HepG2 (cell line): ENCODE data around the gene MIOS. TPM values are rescaled to one million over a fixed set of nuclear protein-coding genes. Genes with fewer than 3 reads are reported as not detected.

Source experiments
- ATAC-seq: fragments of 200-7000 bp; cut with Tn5 transposase; 3 replicates; pipeline ENCODE4 v1.9.1; 2020; ENCODE audit warnings: mild to moderate bottlenecking, moderate library complexity
- BruUV-seq: library from RNA; stranded (reverse); fragments of 400-500 nt; replicated peaks from 2 replicates; lab custom pipeline; 2021; lab: Mats Ljungman, UMichigan
- CTCF ChIA-PET: fragments of 300-600 bp; formaldehyde crosslinking; extraction: SDS; loops from one replicate; lab custom pipeline; 2021; ENCODE audit warnings: low total read pairs, inconsistent platforms, low intra/inter-chr PET ratio; lab: Yijun Ruan, JAX
- POLR2A ChIA-PET: fragments of 350-600 bp; sonication (Branson Sonifier 250); formaldehyde crosslinking; loops from one replicate; lab custom pipeline; 2020; ENCODE audit warnings: antibody characterized with exemption, inconsistent platforms; lab: Yijun Ruan, JAX
- DNase-seq: peaks from one replicate; pipeline ENCODE4 v3.0.0-alpha.2; 2015; ENCODE audit warnings: low spot score
- FAIRE-seq: peaks from 3 replicates; lab custom pipeline; 2011; peaks lifted over from hg19 to GRCh38; lab: Jason Lieb, UNC
- H2AFZ ChIP-seq: one replicate; pipeline ENCODE4 v1.6.1; 2011; ENCODE audit warnings: low read length, inconsistent platforms
- H3K27ac ChIP-seq: fragments of 300-600 bp; 3 replicates; pipeline ENCODE4 v1.8.0; 2011; ENCODE audit warnings: mixed run types, mild to moderate bottlenecking, mixed read lengths, low read length, inconsistent platforms; ENCODE audit not compliant: insufficient read depth; ENCODE audit errors: extremely low read length
- H3K27me3 ChIP-seq, 2 experiments: fragments of 200-600 bp in 1 of 2; 2 replicates in 1 of 2; 3 replicates in 1 of 2; pipeline versions ENCODE4 v1.6.0 to v1.8.0; 2011; ENCODE audit warnings: low read length in 2 of 2, mild to moderate bottlenecking in 2 of 2, moderate library complexity in 2 of 2, inconsistent platforms in 1 of 2; ENCODE audit not compliant: insufficient read depth in 2 of 2, control insufficient read depth in 1 of 2
- H3K36me3 ChIP-seq, 2 experiments: fragments of 200-600 bp in 1 of 2; replicated peaks in 1 of 2; 2 replicates in 1 of 2; 3 replicates in 1 of 2; pipeline versions ENCODE4 v1.5.1 to v1.8.0; 2011; ENCODE audit warnings: low read length in 2 of 2, inconsistent platforms in 1 of 2; ENCODE audit not compliant: insufficient read depth in 2 of 2, control insufficient read depth in 1 of 2
- H3K4me1 ChIP-seq: 2 replicates; pipeline ENCODE4 v1.5.1; 2012; ENCODE audit warnings: low read length, inconsistent platforms; ENCODE audit not compliant: insufficient read depth
- H3K4me2 ChIP-seq: 2 replicates; pipeline ENCODE4 v1.6.0; 2011; ENCODE audit warnings: low read depth, low read length, inconsistent platforms
- H3K4me3 ChIP-seq, 3 experiments: fragments of 200-600 bp in 1 of 3; sonication (generic), shearing (Covaris generic) in 1 of 3; replicated peaks in 1 of 3; 2 replicates each; pipeline ENCODE4 v1.5.1; 2011 to 2016; ENCODE audit warnings: low read length in 3 of 3, inconsistent platforms in 2 of 3, low read depth in 2 of 3, mild to moderate bottlenecking in 2 of 3, control low read depth in 1 of 3, mixed read lengths in 1 of 3; ENCODE audit not compliant: insufficient read depth in 1 of 3
- H3K79me2 ChIP-seq: one replicate; pipeline ENCODE4 v1.6.1; 2011; ENCODE audit warnings: low read length, inconsistent platforms; ENCODE audit not compliant: insufficient read depth
- H3K9ac ChIP-seq: 2 replicates; pipeline ENCODE4 v1.6.0; 2011; ENCODE audit warnings: mild to moderate bottlenecking, low read depth, low read length, inconsistent platforms; ENCODE audit not compliant: insufficient read depth
- H3K9me3 ChIP-seq: 2 replicates; pipeline ENCODE4 v1.5.1; 2012; ENCODE audit warnings: mild to moderate bottlenecking, low read length
- H4K20me1 ChIP-seq: 2 replicates; pipeline ENCODE4 v1.6.0; 2011; ENCODE audit warnings: inconsistent platforms, mild to moderate bottlenecking, low read length, moderate library complexity; ENCODE audit not compliant: insufficient read depth
- CEBPB ChIP-seq: IDR thresholded peaks from 2 replicates; pipeline ENCODE4 v1.6.1; 2011; ENCODE audit warnings: low read depth, low read length, improper control_type of control experiment, borderline replicate concordance
- LRRFIP1 ChIP-seq: sonication (generic); formaldehyde crosslinking; conservative IDR thresholded peaks from 2 replicates; pipeline ENCODE4 v1.4.0; 2020; ENCODE audit warnings: missing genetic modification reagents
- TEAD2 ChIP-seq: sonication (generic); formaldehyde crosslinking; IDR thresholded peaks from 2 replicates; pipeline ENCODE4 v1.9.0; 2021; ENCODE audit warnings: missing genetic modification reagents
- ZNF768 ChIP-seq: sonication (generic); formaldehyde crosslinking; IDR thresholded peaks from 2 replicates; pipeline ENCODE4 v1.4.0; 2020; ENCODE audit warnings: missing genetic modification reagents
- WGBS: methylation state at CpG from one replicate; pipeline ENCODE4 v1.1.6; 2017; ENCODE audit warnings: low lambda C conversion rate; 5-methylcytosine and 5-hydroxymethylcytosine counted together
- in situ Hi-C: cut with HindIII; loops from 2 replicates; pipeline ENCODE4 v1.10.0; 2017; ENCODE audit warnings: low pct_unique_long_range_greater_than_20kb; ENCODE audit not compliant: extremely low pct_ligation_motif_present
- intact Hi-C: fragments of 100-400 bp; cut with micrococcal nuclease; formaldehyde crosslinking; loops from one replicate; pipeline ENCODE4 v1.10.0; 2022; ENCODE audit not compliant: unreplicated experiment
- polyA plus RNA-seq, 8 experiments: library from polyadenylated mRNA; depleted of rRNA in 3 of 8; stranded (reverse) in 7 of 8; unstranded in 1 of 8; fragments of >200 nt; fragmentation: Illumina TruSeq in 4 of 8; extraction: Trizol in 4 of 8; gene quantifications; 2 replicates each; pipeline versions ENCODE4 v1.2.1 to v1.2.3, GENCODE V29; 2011 to 2016; ENCODE audit warnings: low read depth in 4 of 8, missing spikeins in 1 of 8, mixed read lengths in 1 of 8; ENCODE audit not compliant: insufficient read depth in 1 of 8
- total RNA-seq, 5 experiments: library from RNA; depleted of rRNA; stranded (reverse); fragments of >200 nt; fragmentation: Illumina TruSeq; extraction: Trizol; gene quantifications; 2 replicates each; pipeline ENCODE4 v1.2.3, GENCODE V29; 2016; ENCODE audit warnings: low read depth in 1 of 5

The MIOS gene
- total and polyA plus RNA-seq, 2 of the 13 experiments (the other 11 are each of a cell fraction or from before 2014, with no cell fraction given): 15.2 to 33.5 TPM

- in situ Hi-C loops: no loop called here
- CTCF ChIA-PET: no interaction called here
Observed at GRCh38 chr7:7620236-7620635, 53.6 kb downstream of the MIOS start.

GRCh38 chr7:7620644-7621210 lies 54.0 kb downstream of the MIOS start:
- intact Hi-C loops: no loop called here
- H3K9ac ChIP-seq: no peak overlapping the region
- TF ChIP-seq LRRFIP1 (CRISPR knock-in tag): no peak
- TF ChIP-seq ZNF768 (CRISPR knock-in tag): no peak
- CTCF ChIA-PET: no interaction called here
- no peak overlapping the region for H3K27ac ChIP-seq
- no peak for FAIRE-seq
- H4K20me1 ChIP-seq: no peaks in the 10 kb centered on the region
- POLR2A ChIA-PET: no interaction called here
- no peak for DNase-seq
- no peaks in the 10 kb centered on the region for H3K79me2 ChIP-seq
- ATAC-seq: no peak
- H3K4me2 ChIP-seq: no peak overlapping the region
- H3K4me3 ChIP-seq: no peak overlapping the region
- H3K9me3 ChIP-seq: no peaks in the 10 kb centered on the region
- in situ Hi-C loops: no loop called here
- BruUV-seq: no TSS peak
- no peaks in the 10 kb centered on the region for H3K27me3 ChIP-seq
- H3K36me3 ChIP-seq: no peaks in the 10 kb centered on the region
- no peak overlapping the region for H2AFZ ChIP-seq
- H3K4me1 ChIP-seq: no peaks in the 10 kb centered on the region

More at GRCh38 chr7:7620236-7620635, 53.6 kb downstream of the MIOS start:
- H3K4me3 ChIP-seq: no peak overlapping the region
- BruUV-seq: no TSS peak
- no peak overlapping the region for H3K9ac ChIP-seq
- DNase-seq: no peak
- no peak for ATAC-seq
- H3K36me3 ChIP-seq: no peaks in the 10 kb centered on the region
- no peaks in the 10 kb centered on the region for H3K27me3 ChIP-seq
- no peaks in the 10 kb centered on the region for H3K4me1 ChIP-seq
- intact Hi-C loops: no loop called here
- H3K27ac ChIP-seq: no peak overlapping the region
- no peaks in the 10 kb centered on the region for H3K79me2 ChIP-seq
- no peak for FAIRE-seq
- H3K9me3 ChIP-seq: no peaks in the 10 kb centered on the region
- no peak overlapping the region for H3K4me2 ChIP-seq
- POLR2A ChIA-PET: no interaction called here
- H2AFZ ChIP-seq: no peak overlapping the region
- H4K20me1 ChIP-seq: no peaks in the 10 kb centered on the region
- WGBS: 40% methylated on average over 1 of the region's 1 CpG
- TF ChIP-seq CEBPB (peak; percentile 54; the same call in 1 of the 2 replicates), TEAD2 (no peak)
